ENCODE data around the gene TARS2.

Gene TARS2

DNA sequence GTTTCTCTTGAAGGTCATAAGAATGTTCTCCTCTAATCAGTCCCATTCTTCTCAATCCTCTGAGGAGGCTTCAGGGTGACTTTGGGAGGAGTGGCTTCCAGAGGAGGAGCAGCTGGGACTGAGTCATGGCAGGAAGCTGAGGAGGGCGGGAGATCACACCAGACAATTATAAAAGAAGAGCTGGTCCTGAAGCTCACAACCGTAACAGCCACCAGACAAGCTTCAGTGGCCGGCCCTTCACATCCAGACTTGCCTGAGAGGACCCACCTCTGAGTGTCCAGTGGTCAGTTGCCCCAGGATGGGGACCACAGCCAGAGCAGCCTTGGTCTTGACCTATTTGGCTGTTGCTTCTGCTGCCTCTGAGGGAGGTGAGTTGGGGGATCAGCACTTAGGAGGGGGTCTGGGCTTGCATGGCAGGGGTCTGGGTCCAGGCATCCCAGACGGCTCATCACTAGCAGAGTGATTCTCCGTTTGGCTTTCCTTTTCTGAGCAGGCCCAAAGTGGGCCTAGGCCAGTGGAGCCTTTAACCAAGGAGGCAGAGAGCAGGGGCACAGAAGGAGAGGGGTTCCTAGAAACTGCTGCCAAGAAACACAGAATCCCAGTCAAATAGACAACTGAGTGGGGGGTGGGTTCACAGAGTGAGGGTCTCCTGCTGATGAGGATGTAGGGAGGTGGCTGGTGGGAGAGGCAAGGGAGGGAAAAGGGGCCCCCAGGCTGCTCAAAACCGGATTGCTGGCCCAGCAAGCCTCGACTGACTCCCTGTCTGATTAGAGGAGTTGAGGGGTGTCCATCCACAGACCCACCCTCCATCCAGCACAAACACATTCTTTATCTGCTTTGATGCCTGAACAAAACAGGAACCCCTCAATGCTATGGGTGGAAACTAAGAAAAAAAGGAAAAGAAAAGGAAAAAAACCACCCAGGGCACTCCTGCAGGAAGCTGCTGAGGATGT lies 21.0 kb downstream of the TARS2 start, which contains the start of gene ECM1:
ECM1 (plus strand) TSS at position 198 of the 953 bp plus-strand sequence; CDS start at position 299, 101 bp downstream.
- no peak for DNase-seq (ENCODE audit: low read depth in 2 of 3, low spot score in 1 of 3)

DNA sequence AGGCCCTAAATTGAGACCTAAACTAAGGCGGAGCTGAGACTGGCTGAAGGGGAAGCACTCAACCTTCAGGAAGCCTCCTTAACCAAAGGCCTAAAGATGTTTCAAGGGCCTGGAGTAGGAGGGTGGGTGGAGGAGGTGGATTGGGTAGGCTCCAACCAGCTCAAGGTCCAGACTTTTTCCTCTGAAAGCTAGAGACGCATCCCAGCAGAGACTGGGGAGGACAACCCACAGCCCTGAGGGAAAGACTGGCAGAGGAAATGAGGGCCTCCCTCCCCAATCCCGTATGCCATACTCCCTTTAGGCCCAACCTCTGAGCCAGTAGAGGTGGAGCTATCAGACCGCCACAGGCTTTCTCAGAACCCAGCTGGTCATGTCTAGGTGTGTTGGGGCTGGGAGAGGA lies 21.8 kb downstream of the TARS2 start:
- no peak for DNase-seq (ENCODE audit: low read depth in 2 of 3, low spot score in 1 of 3)

- no peak for DNase-seq (ENCODE audit: low read depth in 2 of 3, low spot score in 1 of 3)
Measured at GRCh38 chr1:150511551-150511950, 24.3 kb downstream of the TARS2 start.

GRCh38 chr1:150511985-150512660 lies 24.9 kb downstream of the TARS2 start:
- no peak for DNase-seq (ENCODE audit: low read depth in 2 of 3, low spot score in 1 of 3)

DNA sequence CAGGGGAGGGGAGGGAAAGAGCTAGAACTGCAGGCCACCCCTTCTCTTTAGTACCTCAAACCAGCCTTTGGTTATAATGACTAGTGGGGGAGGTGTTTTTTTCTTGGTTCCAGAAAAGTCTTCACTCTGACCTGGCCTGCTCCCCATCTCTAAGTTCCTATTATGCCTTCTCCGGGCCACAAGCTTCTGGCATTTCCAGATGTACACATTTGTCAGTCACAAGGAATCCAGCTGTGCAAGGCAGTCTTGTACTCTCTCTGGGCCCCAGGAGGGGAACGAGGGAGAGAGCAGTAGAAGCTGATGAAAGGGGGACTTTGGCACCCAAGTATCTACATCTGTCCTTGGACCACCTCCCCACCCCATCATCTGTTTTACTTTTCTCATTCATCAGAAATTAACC lies 25.6 kb downstream of the TARS2 start:
- no peak for DNase-seq (ENCODE audit: low read depth in 2 of 3, low spot score in 1 of 3)

GRCh38 chr1:150513351-150513791 lies 26.2 kb downstream of the TARS2 start:
- no peak for DNase-seq (ENCODE audit: low read depth in 2 of 3, low spot score in 1 of 3)

DNA sequence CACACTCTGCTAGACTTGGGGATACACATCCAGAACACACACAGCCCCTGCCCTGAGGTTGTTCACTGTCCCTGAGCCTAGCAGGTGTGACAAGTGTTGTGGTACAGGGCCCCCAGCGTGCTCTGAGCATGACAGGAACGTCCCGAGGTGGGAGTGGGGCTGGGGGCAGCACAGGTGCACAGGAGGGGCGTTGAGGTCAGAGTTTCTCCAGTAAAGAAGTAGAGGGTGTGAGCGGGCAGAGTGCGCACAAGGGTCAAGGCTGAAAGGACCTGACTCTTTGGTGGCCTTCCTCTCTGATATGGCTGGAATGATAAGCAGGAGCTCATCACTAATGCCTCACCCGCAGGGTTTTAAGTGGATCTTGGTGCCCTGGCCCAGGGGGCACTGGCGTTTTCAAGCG lies 27.0 kb downstream of the TARS2 start:
- DNase-seq (ENCODE audit: low read depth in 2 of 3, low spot score in 1 of 3): no peak

DNA sequence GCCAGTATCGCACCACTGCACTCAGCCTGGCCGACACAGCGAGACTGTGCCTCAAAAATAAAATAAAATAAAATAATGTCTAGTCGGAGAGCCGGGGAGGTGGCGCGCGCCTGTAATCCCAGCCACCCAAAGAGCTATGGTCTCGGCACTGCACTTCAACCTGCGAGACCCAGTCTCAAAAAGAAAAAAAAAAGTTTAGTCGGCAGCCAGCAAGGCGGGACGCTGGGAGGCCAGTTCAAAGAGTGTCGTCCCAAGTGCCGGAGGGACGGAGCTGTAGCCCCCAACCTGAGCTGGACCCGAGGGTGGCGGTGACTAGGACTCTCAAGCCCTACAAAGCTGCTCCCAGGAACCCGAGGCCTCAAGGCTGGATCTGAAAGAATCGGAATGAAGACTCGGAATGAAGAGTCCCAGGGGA lies 27.7 kb downstream of the TARS2 start:
- no peak for DNase-seq (ENCODE audit: low read depth in 2 of 3, low spot score in 1 of 3)

DNA sequence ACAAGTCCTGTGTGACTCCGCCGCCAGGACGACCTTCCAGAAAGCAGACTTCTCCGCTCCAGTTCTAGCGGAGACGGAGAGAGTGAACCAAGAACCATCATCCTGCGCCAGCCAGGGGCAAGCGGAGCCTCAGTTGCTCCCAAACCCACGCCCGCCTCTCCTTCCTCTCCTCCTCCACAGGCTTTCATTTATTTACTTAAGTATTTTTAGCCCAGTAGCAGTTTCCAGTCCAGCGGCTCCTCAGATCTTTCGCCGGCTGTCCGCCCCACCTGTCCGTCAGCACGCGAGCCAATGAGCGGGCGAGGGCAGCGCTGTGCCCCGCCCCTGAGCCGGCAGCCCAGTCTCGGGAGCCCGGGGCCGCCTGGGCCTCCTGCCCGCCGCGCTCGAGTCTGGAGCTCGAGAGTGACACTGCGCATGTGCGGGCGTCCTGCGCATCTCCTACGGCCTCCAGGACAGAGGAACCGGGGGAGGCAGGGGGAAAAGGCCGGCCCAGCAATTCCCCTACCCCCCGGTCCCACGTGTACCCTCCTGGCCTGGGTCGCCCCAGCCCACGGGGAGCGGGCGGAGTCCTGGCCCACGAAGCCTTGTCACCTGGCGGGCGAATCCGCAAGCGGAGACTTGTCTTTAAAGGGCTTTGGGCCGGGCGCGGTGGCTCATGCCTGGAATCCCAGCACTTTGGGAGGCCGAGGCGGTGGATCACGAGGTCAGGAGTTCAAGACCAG lies 28.3 kb downstream of the TARS2 start, which contains the start of gene FALEC:
FALEC (plus strand) TSS at position 425 of the 722 bp plus-strand sequence.
- peak; percentile 77 to 91 (median 87) for DNase-seq (ENCODE audit: low read depth in 2 of 3, low spot score in 1 of 3)

DNA sequence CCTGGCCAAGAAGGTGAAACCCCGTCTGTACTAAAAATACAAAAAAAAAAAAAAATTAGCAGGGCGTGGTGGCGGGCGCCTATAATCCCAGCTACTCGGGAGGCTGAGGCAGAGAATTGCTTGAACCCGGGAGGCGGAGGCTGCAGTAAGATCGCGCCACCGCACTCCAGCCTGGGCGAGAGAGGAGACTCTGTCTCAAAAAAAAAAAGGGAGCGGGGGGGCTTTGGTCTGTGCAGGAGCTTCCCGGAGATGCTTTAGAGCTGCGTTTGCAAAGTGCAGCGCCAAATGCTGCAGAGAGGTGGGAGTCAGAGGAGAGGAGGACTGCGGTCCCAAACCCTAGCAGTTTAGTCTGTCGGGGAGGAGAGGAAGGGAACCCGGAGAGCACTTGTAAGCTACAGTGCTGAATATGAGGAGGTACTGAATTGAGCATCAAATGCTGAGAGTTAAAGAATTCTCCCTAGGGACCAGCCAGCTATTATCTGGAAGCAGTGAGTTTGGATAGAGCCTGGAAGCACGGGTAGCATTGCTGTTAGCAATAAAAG lies 28.9 kb downstream of the TARS2 start:
- DNase-seq (ENCODE audit: low read depth in 2 of 3, low spot score in 1 of 3): no peak

DNA sequence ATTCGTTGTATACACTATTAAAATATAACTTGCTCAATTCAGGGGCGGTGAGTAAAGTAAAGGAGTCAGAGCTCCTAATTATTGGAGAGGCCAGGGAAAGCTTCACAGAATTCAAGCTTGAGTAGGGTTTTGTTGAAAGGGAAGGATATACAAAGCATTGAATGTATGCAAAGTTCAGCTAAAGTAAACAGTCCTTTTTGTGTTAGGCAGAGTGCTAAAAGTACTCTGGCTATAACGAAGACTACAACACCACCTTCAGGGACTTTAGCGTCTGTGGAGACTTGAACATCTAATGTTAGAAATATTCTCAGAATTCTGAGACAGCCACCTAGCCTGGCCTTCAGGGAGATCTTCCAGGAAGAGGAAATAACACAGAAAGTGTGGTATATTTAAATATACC lies 29.4 kb downstream of the TARS2 start:
- no peak for DNase-seq (ENCODE audit: low read depth in 2 of 3, low spot score in 1 of 3)

GRCh38 chr1:150521196-150521968 lies 34.2 kb downstream of the TARS2 start:
- DNase-seq (ENCODE audit: low read depth in 2 of 3, low spot score in 1 of 3): no peak

GRCh38 chr1:150525348-150525747 lies 38.1 kb downstream of the TARS2 start:
- DNase-seq (ENCODE audit: low read depth in 2 of 3, low spot score in 1 of 3): no peak

- DNase-seq (ENCODE audit: low read depth in 2 of 3, low spot score in 1 of 3): no peak
Measured at GRCh38 chr1:150528196-150528595, 41.0 kb downstream of the TARS2 start.

GRCh38 chr1:150529017-150529416 lies 41.8 kb downstream of the TARS2 start:
- no peak for DNase-seq (ENCODE audit: low read depth in 2 of 3, low spot score in 1 of 3)

- no peak for DNase-seq (ENCODE audit: low read depth in 2 of 3, low spot score in 1 of 3)
Measured at GRCh38 chr1:150530491-150531159, 43.4 kb downstream of the TARS2 start.

DNA sequence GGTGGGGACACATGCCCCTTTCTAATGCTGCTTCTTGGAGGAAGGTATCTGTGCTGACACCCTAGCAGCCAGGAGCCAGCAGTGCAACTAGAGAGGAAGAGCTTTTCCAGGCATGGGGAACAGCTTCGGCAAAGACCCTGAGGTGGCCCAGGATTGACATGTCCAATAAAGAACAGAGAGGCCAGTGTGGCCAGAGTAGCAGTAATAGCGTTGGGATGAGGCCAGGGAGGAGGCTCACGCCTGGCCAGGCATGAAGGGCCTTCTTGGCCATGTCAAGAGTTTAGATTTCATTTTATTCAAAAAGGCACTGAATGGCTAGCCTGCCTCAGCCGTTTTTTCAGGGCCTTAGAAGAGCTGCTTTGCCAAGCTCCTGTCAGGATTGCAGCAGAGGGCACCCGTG lies 45.6 kb downstream of the TARS2 start:
- DNase-seq (ENCODE audit: low read depth in 2 of 3, low spot score in 1 of 3): no peak

GRCh38 chr1:150534002-150534401 lies 46.8 kb downstream of the TARS2 start:
- DNase-seq (ENCODE audit: low read depth in 2 of 3, low spot score in 1 of 3): no peak

DNA sequence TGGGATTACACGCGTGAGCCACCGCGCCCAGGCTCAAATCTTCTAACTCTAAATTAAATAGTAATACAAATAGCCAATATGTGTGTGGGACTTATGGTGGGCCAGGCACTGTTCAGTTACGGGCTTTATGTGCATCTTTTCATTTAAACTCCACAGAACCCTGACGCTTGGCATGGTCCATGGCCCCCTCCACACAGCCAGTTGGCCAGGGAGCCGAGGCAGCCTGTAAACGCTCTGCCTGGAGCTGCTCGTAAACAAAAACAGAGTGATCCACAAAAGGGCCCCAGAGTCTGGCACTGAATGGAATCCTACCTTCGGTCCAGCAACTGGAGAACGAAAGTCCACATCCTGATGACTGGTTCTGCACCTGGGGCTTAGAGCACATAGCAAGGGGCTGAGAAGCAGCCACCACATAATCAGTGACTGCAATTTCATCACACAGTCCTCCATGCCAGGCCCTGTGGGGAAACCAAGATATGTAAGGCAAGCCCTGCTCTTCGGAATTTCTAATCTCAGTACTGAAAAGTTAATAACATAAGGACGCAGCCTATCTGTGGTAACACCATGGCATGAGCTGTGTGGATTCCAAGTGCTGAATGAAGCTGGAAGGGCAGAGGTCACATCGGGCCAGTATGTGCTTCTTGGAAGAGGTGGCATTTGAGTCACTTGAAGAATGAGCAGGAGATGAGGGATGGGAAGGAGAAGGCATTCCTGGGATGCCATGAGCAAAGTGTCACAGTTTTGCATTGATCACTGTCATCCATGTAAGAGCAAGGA lies 48.5 kb downstream of the TARS2 start:
- no peak for DNase-seq (ENCODE audit: low read depth in 2 of 3, low spot score in 1 of 3)
